NOMO-1 (cell line): ENCODE results near the gene C10orf71.

Experiments used
- DNase-seq, 2 experiments: peaks; one replicate each; lab custom pipeline; 2025; ENCODE audit not compliant: unreplicated experiment in 2 of 2; lab: John Stamatoyannopoulos, UW

C10orf71 gene

GRCh38 chr10:49293208-49293603 is 5.8 kb upstream of the C10orf71 start:
- no peak for DNase-seq

GRCh38 chr10:49294731-49295130 is 4.2 kb upstream of the C10orf71 start:
- no peak for DNase-seq

GRCh38 chr10:49295297-49295696 is 3.7 kb upstream of the C10orf71 start:
- DNase-seq, result no peak

- DNase-seq, result no peak
These were observed 2.6 kb upstream of the C10orf71 start for GRCh38 chr10:49296382-49296781.

DNA sequence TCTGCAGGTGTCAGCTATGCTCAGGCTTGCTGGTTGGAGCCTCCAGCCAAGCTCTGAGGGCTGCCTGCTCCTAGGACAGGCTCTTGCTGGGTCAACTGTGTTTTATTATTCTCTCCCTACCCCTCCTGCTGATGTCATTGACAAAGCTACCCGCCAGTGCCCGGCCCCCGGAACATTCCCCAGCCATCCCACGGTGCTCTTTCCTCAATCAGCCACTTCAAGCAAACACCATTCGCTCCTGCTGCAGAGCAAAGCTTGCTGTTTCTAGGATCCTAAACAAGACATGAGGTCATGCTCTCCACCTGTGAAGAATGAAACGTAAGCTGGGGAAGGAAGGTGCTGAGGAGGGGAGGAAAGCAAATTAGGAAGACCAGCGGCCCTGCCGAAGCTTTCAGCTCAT is 2.1 kb upstream of the C10orf71 start:
- no peak for DNase-seq

DNA sequence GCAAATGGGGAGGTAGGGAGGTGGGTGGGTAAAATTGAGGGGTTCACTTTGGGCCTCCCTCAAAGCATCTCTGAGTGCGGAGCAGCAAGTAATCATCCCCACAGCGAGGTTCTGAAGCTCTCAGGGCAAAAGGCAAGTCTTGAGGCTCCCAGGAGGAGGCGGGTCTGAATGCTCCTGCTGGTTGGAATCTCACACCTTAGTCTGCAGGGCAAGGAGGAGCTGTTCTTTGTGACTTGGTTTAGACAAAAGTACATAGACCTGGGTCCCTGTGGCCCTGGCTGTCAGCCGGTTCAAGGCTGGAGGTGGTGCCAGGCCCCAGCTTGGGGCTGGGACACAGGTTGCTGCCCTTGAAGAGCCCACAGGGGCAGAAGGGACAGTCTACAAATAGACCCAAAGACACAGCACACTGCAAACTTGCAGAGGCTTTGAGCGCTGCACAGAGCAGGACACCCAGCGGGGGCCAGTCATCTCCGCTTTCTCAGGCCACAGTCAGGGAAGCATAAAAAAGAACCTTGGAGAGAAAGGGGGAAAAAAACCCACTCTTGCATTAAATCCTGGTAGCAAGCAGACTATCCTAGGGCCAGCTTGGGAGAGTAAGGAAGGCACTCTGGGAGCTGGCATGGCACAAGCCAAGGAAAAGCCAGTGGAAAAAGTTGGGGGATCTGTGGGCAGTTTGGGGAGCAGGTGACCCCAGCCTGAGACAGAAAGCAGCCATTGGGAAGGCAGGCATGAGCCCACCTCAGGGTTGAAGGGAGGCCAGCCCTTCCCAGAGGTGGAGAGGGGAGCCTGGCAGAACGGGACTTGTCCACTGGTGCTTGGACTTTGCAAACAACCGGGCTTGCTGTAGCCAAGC is 926 bp upstream of the C10orf71 start:
- no peak for DNase-seq

DNA sequence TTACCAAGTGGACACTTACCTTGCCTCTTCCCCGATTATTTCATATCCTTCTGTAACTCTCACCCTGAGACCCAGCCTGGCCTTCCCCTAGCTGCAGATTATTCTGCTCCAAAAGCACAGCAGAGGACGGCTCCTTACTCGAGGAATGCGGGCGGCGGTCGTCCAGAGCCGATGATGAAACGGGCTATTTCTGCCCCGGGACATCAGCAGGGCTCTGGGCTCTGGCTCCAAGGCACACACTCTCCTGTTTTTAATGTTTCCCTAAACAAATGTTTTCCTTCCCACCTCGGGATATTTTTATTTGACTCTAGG is 343 bp upstream of the C10orf71 start:
- DNase-seq, result no peak

DNA sequence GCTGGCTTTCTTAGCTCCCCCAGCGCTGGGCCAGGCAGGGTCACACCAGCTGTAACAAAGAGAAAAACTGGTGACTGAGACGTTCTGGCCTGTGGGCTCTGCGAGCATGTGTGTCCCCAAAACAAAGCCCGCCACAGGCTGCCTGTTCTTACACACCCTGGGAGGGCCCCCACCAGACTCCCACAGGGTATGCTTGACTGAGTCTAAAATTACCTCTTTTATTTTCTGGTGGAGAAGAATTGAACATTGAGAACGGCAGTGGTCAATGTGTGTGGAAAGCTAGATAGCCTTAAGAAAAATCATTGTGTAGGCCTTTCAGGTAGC is 808 bp downstream of the C10orf71 start:
- DNase-seq, result no peak

DNA sequence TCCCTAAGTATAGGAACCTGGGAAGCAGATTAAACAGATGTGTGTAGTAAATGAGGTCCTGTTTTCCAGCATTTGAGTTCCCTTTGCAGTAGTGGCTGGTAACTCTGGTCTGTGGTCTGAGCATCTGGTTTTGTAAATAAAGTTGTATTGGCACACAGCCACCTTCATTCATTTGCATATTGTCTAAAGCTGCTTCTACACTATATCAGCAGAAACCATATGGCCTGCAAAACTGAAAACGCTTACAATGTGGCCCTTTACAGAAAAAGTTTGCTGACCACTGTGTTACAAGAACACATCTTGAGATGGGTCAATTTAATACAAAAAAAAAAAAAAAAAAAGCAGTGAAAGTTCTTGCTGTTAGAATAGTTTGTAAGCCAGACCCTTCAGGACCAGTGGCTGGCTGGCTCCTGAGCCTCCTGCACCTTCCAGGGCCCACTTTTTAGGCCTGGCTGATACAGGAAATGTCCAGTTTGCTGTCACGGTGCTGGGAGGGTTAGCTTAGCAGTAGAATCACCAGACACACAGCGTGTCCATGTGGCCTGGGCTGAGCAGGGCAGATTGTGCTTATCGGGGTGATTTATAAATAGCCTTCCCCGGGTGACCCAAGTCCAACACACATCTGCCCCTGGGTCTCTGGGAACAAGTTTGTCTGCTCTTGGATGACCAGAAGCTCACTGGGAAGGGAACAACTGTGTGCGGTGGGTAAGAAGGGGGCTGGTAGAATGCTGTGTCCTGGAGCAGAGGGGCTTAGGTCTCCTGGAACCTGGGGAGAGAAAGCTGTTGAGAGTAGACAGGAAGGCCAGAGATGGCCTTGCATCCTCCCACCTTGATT is 1.4 kb downstream of the C10orf71 start:
- DNase-seq, result no peak

- DNase-seq, result no peak
These were observed 2.3 kb downstream of the C10orf71 start for GRCh38 chr10:49301302-49301701.

DNA sequence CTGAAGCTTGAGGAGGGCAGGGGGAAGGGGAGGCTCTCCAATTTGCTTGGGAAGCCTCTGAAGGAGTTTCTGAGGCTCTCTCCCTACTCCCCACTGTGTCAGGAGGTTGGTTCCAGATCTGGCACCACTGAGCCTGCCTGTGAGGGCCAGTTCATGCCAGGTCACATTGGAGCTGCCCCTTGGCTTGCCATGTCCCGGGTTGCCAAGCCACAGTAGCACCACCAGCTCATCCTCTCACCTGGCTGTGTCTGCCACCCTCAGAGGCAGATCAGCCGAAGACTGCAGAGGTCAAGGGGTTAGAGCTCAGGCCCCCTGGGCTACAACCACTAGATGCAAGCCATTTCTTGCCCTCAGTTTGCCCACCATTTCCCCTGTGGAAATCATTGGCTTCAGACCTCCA is 3.1 kb downstream of the C10orf71 start:
- DNase-seq, result no peak

DNA sequence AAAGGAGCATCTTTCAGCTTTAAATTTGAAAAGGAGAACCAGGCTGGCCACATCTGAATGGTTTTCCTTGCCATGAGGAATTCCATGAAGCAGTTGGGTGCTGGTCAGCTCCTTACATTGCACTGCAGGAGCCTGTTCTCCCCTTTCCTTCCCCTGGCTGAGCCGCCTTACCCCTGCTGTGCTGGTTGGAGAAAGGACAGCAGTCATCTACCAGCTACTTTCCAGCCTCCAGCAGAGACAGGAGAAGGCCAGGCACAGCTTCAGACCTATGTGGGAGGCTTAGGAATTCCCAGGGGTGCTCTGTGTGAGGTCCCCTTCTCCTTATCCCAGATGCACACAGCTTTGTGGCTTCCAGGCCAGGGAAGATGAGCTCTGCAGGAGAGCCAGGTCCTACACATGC is 4.7 kb downstream of the C10orf71 start:
- no peak for DNase-seq

- DNase-seq, result no peak
These were observed 5.2 kb downstream of the C10orf71 start for GRCh38 chr10:49304137-49304536.

GRCh38 chr10:49307921-49308320 is 9.0 kb downstream of the C10orf71 start:
- no peak for DNase-seq

- no peak for DNase-seq
These were observed 9.9 kb downstream of the C10orf71 start for GRCh38 chr10:49308881-49309280.

DNA sequence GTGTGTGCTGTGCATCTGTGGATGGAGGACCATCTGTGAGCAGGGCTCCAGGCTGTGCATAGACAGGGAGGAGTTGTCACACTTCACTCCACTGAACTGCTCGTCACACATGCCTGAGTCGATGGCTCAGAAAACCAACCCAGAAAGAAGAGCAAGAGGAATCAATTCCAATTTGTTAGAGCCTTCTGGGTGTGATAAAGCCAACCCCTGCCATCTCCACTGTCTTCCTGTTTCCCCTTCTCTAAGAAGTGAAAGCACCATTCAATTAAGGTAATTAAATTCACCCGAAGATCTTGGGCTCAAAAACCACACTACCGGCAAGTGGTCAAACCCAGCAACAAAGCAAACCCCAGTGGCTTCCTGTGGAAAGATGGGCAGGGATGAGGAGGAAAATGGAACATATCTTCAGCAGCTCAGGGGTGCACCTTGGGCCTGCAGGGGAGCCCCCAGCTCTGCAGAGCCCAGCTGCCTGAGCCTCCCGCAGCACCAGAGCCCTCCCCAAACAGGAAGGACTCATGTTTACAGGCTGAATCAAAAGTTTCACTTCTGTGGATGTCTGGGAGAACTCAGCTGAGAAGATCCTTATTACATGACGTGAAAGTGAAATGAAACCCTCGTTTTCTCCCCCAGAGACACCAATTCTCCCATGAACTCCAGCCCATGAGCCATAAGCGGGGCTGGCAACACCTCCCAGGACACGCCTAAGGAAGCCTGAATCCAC is 10.9 kb downstream of the C10orf71 start:
- peak; percentile 89 to 94 for DNase-seq

DNA sequence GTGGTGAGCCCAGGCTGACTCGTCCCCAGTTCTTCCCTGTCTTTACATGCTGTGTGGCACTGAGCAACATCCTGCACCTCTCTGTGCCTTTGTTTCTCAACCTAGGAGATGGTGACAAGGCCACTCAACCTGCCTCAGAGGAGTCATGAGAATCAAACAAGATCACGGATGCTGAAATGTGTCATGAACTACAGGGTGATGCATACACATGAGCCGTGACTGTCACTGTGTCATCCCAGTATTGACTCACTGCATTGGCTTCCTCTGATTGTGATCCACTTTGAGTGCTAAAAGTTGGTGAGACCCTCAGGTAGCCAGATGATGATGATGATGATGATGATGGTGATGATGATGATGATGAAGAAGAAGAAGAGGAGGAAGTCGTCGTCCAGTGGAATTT is 11.5 kb downstream of the C10orf71 start:
- DNase-seq, result no peak

GRCh38 chr10:49310901-49311554 is 12.1 kb downstream of the C10orf71 start:
- DNase-seq, result no peak

- DNase-seq, result peak in 1 of 2 experiments; percentile 3
These were observed 12.7 kb downstream of the C10orf71 start for GRCh38 chr10:49311555-49312236.

DNA sequence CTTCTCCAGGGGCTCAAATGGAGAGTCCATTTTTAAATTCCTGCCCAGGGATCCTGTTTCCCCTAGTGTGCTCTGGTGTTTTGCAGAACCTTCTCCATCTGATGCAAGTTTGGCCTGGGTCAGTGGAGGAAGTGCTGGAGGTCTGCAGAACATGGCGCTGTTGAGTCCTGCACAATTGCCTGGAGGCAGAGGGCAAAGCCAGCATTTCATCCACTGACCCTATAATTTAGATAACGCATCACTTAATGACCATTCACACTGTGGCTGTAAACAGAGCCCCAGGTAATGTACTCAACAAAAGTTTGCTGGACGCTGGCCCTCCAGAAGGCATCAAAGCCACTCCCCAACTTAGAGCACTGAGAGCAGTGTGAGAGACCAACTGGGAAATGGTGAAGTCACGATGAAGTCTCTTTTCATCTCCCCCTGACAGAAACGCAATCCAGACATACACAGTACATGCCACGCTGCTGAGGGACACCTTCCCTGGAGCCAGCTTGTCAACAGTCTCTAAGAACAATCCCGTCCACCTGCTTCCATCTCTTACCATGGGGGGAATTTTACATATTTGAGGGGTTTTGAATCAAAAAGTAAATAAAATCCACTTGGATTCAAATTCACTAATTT is 13.4 kb downstream of the C10orf71 start:
- DNase-seq, result no peak
